Vagina (tissue), 2 donors: Measurements from ENCODE around the gene FOXF1.

Experiments used
- CTCF ChIP-seq, 3 experiments: fragments of 450-650 bp in 2 of 3; fragments of 200-600 bp in 1 of 3; sonication (generic) in 1 of 3; IDR thresholded peaks; one replicate each; pipeline ENCODE4 v1.5.1; 2017 to 2019; ENCODE audit warnings: antibody characterized with exemption in 3 of 3, mild to moderate bottlenecking in 2 of 3, moderate library complexity in 2 of 3
- POLR2A ChIP-seq, 2 donors: fragments of 450-650 bp; IDR thresholded peaks; one replicate each; pipeline ENCODE4 v1.6.1; 2017; ENCODE audit warnings: antibody characterized with exemption in 2 of 2, mild to moderate bottlenecking in 2 of 2, moderate library complexity in 2 of 2

- no peak for TF ChIP-seq CTCF (IDR thresholded peaks at IDR 0.05)
- TF ChIP-seq POLR2A (IDR thresholded peaks at IDR 0.05) = no peak
These were observed 40.0 kb downstream of the FOXF1 start for GRCh38 chr16:86550281-86550680.
